Keratinocyte (primary cell): ENCODE data around the gene SH3BP1. TPM values are rescaled to one million over a fixed set of nuclear protein-coding genes. Genes with fewer than 3 reads are reported as not detected.

Experiments used
- DNase-seq: peaks from one replicate; pipeline ENCODE4 v3.0.0-alpha.2; 2011; ENCODE audit warnings: low read depth, missing footprints, low spot score
- FAIRE-seq: peaks from 2 replicates; lab custom pipeline; 2011; peaks lifted over from hg19 to GRCh38; lab: Jason Lieb, UNC
- H2AFZ ChIP-seq: 2 replicates; pipeline ENCODE4 v1.6.0; 2012; ENCODE audit warnings: low read length, control low read depth, inconsistent platforms; ENCODE audit not compliant: control insufficient read depth
- H3K27ac ChIP-seq: 2 replicates; pipeline ENCODE4 v1.5.1; 2011; ENCODE audit warnings: low read length; ENCODE audit not compliant: control insufficient read depth, insufficient read depth
- H3K27me3 ChIP-seq: 3 replicates; pipeline ENCODE4 v1.6.0; 2011; ENCODE audit warnings: low read length; ENCODE audit not compliant: control insufficient read depth, insufficient read depth; ENCODE audit errors: extremely low read depth
- H3K36me3 ChIP-seq, 2 experiments: 2 replicates in 1 of 2; 3 replicates in 1 of 2; pipeline ENCODE4 v1.5.1; 2011; ENCODE audit warnings: low read length in 2 of 2, mild to moderate bottlenecking in 1 of 2; ENCODE audit not compliant: control insufficient read depth in 2 of 2, insufficient read depth in 2 of 2; ENCODE audit errors: extremely low read depth in 1 of 2
- H3K4me1 ChIP-seq: 3 replicates; pipeline ENCODE4 v1.5.1; 2011; ENCODE audit warnings: low read length; ENCODE audit not compliant: control insufficient read depth, insufficient read depth; ENCODE audit errors: extremely low read depth
- H3K4me2 ChIP-seq: 3 replicates; pipeline ENCODE4 v1.6.0; 2011; ENCODE audit warnings: low read depth, low read length; ENCODE audit not compliant: control insufficient read depth, insufficient read depth; ENCODE audit errors: extremely low read depth
- H3K4me3 ChIP-seq, 3 experiments: fragments of 200-600 bp in 1 of 3; sonication (generic) in 1 of 3; 2 replicates in 2 of 3; 3 replicates in 1 of 3; pipeline ENCODE4 v1.5.1; 2011 to 2016; ENCODE audit warnings: low read length in 3 of 3, mild to moderate bottlenecking in 3 of 3, control low read depth in 2 of 3, inconsistent platforms in 1 of 3, low read depth in 1 of 3, mixed read lengths in 1 of 3, mixed run types in 1 of 3, moderate library complexity in 1 of 3; ENCODE audit not compliant: control insufficient read depth in 2 of 3, insufficient read depth in 2 of 3; ENCODE audit errors: extremely low read depth in 1 of 3
- H3K79me2 ChIP-seq: 2 replicates; pipeline ENCODE4 v1.6.0; 2012; ENCODE audit warnings: low read length; ENCODE audit not compliant: control insufficient read depth, insufficient read depth
- H3K9ac ChIP-seq: 3 replicates; pipeline ENCODE4 v1.6.0; 2011; ENCODE audit warnings: low read length; ENCODE audit not compliant: control insufficient read depth, insufficient read depth; ENCODE audit errors: extremely low read depth
- H3K9me1 ChIP-seq: 3 replicates; pipeline ENCODE4 v1.6.0; 2011; ENCODE audit warnings: low read length; ENCODE audit not compliant: control insufficient read depth, insufficient read depth; ENCODE audit errors: extremely low read depth
- H3K9me3 ChIP-seq: 2 replicates; pipeline ENCODE4 v1.5.1; 2012; ENCODE audit warnings: low read depth, low read length; ENCODE audit not compliant: control insufficient read depth
- H4K20me1 ChIP-seq: 3 replicates; pipeline ENCODE4 v1.6.0; 2011; ENCODE audit warnings: low read length; ENCODE audit not compliant: control insufficient read depth, insufficient read depth; ENCODE audit errors: extremely low read depth
- CTCF ChIP-seq, 3 experiments: IDR thresholded peaks in 1 of 3; conservative IDR thresholded peaks in 1 of 3; optimal IDR thresholded peaks in 1 of 3; 2 replicates in 2 of 3; 3 replicates in 1 of 3; pipeline versions ENCODE3 to v1.5.1; 2011; ENCODE audit warnings: low read length in 3 of 3, mild to moderate bottlenecking in 3 of 3, moderate library complexity in 2 of 3, control low read depth in 1 of 3, inconsistent platforms in 1 of 3; ENCODE audit not compliant: insufficient read depth in 2 of 3; ENCODE audit errors: extremely low read depth in 1 of 3
- EZH2 ChIP-seq: IDR thresholded peaks from one replicate; pipeline ENCODE4 v1.6.1; 2012; ENCODE audit warnings: inconsistent platforms, mild to moderate bottlenecking, low read length, moderate library complexity
- dilution Hi-C: fragments of 300-500 bp; cut with MboI; formaldehyde crosslinking; loops from one replicate; pipeline ENCODE4 v1.7.0; 2020; ENCODE audit warnings: low sequenced_read_pairs; ENCODE audit not compliant: extremely low pct_ligation_motif_present
- polyA plus RNA-seq, 5 experiments: library from polyadenylated mRNA; depleted of rRNA in 3 of 5; stranded (reverse) in 3 of 5; stranded (forward) in 1 of 5; unstranded in 1 of 5; fragments of >200 nt; gene quantifications; 1 replicate in 1 of 5; 2 replicates in 3 of 5; 3 replicates in 1 of 5; pipeline versions ENCODE4 v1.2.1 to v1.2.3, GENCODE V29; 2011 to 2012; ENCODE audit warnings: missing spikeins in 2 of 5, low read depth in 1 of 5, low replicate concordance in 1 of 5

SH3BP1 gene
- polyA plus RNA-seq, 1 donor (not counting 4 experiments of a cell fraction or from before 2014, with no cell fraction given): 27.2 TPM

GRCh38 chr22:37610480-37611129 lies 28.9 kb upstream of the SH3BP1 start:
- H3K9me3 ChIP-seq: no peaks in the 10 kb centered on the region
- H3K27ac ChIP-seq: no peak overlapping the region
- H3K36me3 ChIP-seq: peaks cover 6 to 12% of the 10 kb centered on the region in 2 experiments
- H3K9me1 ChIP-seq: no peaks in the 10 kb centered on the region
- FAIRE-seq (no peak), DNase-seq (no peak)
- H3K4me2 ChIP-seq: no peak overlapping the region
- H3K4me3 ChIP-seq: no peak overlapping the region
- peaks cover 29% of the 10 kb centered on the region for H3K79me2 ChIP-seq
- dilution Hi-C loops: no loop called here
- no peak overlapping the region for H3K9ac ChIP-seq
- no peaks in the 10 kb centered on the region for H3K27me3 ChIP-seq
- no peak for TF ChIP-seq EZH2
- TF ChIP-seq CTCF (optimal IDR thresholded peaks at IDR 0.05 in 1 of 3, IDR thresholded peaks at IDR 0.05 in 1 of 3, conservative IDR thresholded peaks at IDR 0.05 in 1 of 3; ENCODE audit: extremely low read depth in 1 of 3, insufficient read depth in 2 of 3, low read length in 3 of 3): no peak
- H2AFZ ChIP-seq: no peak overlapping the region
- H4K20me1 ChIP-seq: no peaks in the 10 kb centered on the region
- H3K4me1 ChIP-seq: peaks cover 30% of the 10 kb centered on the region

- H3K4me1 ChIP-seq: peaks cover 30% of the 10 kb centered on the region
- H3K4me2 ChIP-seq: no peak overlapping the region
- H3K79me2 ChIP-seq: peaks cover 29% of the 10 kb centered on the region
- DNase-seq (no peak), FAIRE-seq (no peak)
- H3K27ac ChIP-seq: no peak overlapping the region
- TF ChIP-seq CTCF (optimal IDR thresholded peaks at IDR 0.05 in 1 of 3, IDR thresholded peaks at IDR 0.05 in 1 of 3, conservative IDR thresholded peaks at IDR 0.05 in 1 of 3; ENCODE audit: extremely low read depth in 1 of 3, insufficient read depth in 2 of 3, low read length in 3 of 3): no peak
- H3K27me3 ChIP-seq: no peaks in the 10 kb centered on the region
- H3K9me1 ChIP-seq: no peaks in the 10 kb centered on the region
- H3K4me3 ChIP-seq: no peak overlapping the region
- dilution Hi-C loops: no loop called here
- H3K36me3 ChIP-seq: peaks cover 8 to 13% of the 10 kb centered on the region in 2 experiments
- H3K9ac ChIP-seq: no peak overlapping the region
- no peak overlapping the region for H2AFZ ChIP-seq
- no peaks in the 10 kb centered on the region for H4K20me1 ChIP-seq
- H3K9me3 ChIP-seq: no peaks in the 10 kb centered on the region
Observed at GRCh38 chr22:37611207-37611606, 28.3 kb upstream of the SH3BP1 start.
